Muscle of back (tissue), 13 donors: ENCODE results near the gene PCNA. TPM values are rescaled to one million over a fixed set of nuclear protein-coding genes. Genes with fewer than 3 reads are reported as not detected.

ENCODE experiments used
- DNase-seq, 3 donors: peaks; one replicate each; pipeline versions ENCODE4 v3.0.0 to v3.0.0-alpha.2; 2013
- long read RNA-seq, 9 donors: transcript quantifications; one replicate each; lab custom pipeline, GENCODE V29; 2026
- polyA plus RNA-seq, 10 donors: library from polyadenylated mRNA; unstranded; fragments of 120-200 nt; gene quantifications; one replicate each; pipeline ENCODE4 v1.2.1, GENCODE V29; 2013; ENCODE audit not compliant: insufficient read length in 10 of 10

The PCNA gene
- 100 to 1,000 TPM in 1 of 10 donors, 10 to 100 TPM in 9; 61.5 to 128 (median 70.3) TPM for polyA plus RNA-seq
- long read RNA-seq, donor 1, transcript PCNA-201 (6 exons, 1,344 nt), result major isoform, 34 of 34 reads
- long read RNA-seq, donor 1, partial matches to known transcripts, result 0 of 34 reads
- long read RNA-seq, donor 1, other reads (novel, unspliced or antisense), result 0 of 34 reads
- long read RNA-seq, donor 2, transcript PCNA-201 (6 exons, 1,344 nt), result major isoform, 22 of 23 reads
- long read RNA-seq, donor 2, partial matches to known transcripts, result 0 of 23 reads
- long read RNA-seq, donor 2, other reads (novel, unspliced or antisense), result 0 of 23 reads
- long read RNA-seq, donor 3, result 0 reads
- long read RNA-seq, donor 4, transcript PCNA-201 (6 exons, 1,344 nt), result major isoform, 10 of 12 reads
- long read RNA-seq, donor 4, partial matches to known transcripts, result 0 of 12 reads
- long read RNA-seq, donor 4, other reads (novel, unspliced or antisense), result 0 of 12 reads
- long read RNA-seq, donor 5, transcript PCNA-201 (6 exons, 1,344 nt), result major isoform, 26 of 27 reads
- long read RNA-seq, donor 5, partial matches to known transcripts, result 0 of 27 reads
- long read RNA-seq, donor 5, other reads (novel, unspliced or antisense), result 0 of 27 reads
- long read RNA-seq, donor 6, transcript PCNA-201 (6 exons, 1,344 nt), result major isoform, 34 of 36 reads
- long read RNA-seq, donor 6, partial matches to known transcripts, result 0 of 36 reads
- long read RNA-seq, donor 6, other reads (novel, unspliced or antisense), result 0 of 36 reads
- long read RNA-seq, donor 7, transcript PCNA-201 (6 exons, 1,344 nt), result major isoform, 14 of 15 reads
- long read RNA-seq, donor 7, partial matches to known transcripts, result 0 of 15 reads
- long read RNA-seq, donor 7, other reads (novel, unspliced or antisense), result 0 of 15 reads
- long read RNA-seq, donor 8, transcript PCNA-201 (6 exons, 1,344 nt), result major isoform, 36 of 37 reads
- long read RNA-seq, donor 8, partial matches to known transcripts, result 0 of 37 reads
- long read RNA-seq, donor 8, other reads (novel, unspliced or antisense), result 0 of 37 reads
- long read RNA-seq, donor 9, transcript PCNA-201 (6 exons, 1,344 nt), result major isoform, 5 of 6 reads
- long read RNA-seq, donor 9, partial matches to known transcripts, result 0 of 6 reads
- long read RNA-seq, donor 9, other reads (novel, unspliced or antisense), result 0 of 6 reads

GRCh38 chr20:5119435-5120184, at the start of gene PCNA:
PCNA (minus strand) TSS chr20:5119958; CDS start chr20:5119798, 160 bp downstream.
- peak; percentile 97 to 99 (median 97) for DNase-seq

GRCh38 chr20:5168651-5169396, 49.1 kb upstream of the PCNA start:
- DNase-seq, result peak in 1 of 3 donors; percentile 41

DNA sequence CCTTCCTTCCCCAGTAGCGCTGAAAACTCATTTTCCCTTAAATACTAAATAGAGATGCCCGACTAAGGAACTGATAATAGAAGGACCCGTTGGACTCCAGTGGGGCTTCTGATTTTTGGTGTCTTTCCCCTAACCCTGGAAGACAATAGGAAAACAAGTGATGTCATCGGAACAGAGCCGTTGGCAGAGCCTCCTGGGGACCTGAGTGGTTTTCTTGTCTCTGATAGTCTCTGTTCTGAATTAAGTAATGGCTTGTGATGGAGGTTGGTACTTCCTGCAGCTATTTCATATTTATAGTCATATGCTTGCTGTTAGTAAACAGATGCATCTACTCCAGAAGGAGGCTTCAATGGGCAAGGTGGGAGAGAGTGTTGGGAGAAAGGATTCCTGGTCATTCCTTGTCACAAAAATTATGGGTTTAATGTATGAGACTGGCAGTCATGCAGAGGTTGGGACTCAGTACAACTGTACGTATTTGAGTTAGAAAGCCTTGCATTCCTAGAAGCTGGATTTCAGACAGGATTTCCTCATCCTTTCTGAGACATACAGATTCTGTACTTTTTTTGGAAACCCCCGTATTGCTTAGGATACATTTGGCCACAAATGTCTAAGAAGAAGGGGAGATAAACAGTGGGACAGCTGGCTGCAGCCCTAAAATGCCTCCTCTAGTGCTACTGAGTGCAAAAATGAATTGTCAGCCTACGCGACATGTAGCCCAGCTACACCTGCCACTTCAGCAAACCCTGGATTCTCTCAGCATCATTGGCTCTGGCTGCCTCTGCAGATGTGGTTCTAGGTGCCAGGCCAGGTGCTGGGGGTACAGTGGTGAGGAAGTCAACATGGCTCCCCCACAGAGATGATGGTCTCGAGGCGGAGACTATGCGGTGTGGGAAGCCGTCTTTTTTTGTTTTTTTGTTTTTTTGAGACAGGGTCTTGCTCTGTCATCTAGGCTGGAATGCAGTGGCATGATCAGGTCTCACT, 45.2 kb upstream of the PCNA start:
- DNase-seq, result no peak

GRCh38 chr20:5161536-5162164, 41.9 kb upstream of the PCNA start:
- DNase-seq, result no peak

DNA sequence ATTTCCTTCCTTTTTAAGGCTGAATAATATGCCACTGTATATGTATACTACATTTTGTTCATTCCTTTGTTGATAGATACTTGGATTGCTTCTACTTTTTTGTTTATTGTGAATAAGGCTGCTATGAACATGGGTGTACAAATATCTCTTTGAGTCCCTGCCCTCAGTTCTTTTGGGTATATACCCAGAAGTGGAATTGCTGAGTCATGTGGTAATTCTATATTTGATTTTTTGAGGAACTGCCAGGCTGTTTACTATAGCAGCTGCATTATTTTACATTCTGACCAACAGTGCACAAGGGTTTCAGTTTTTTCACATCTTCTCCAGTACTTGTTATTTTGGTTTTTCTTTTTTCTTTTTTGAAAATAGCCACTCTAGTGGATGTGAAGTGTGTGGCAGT, 41.1 kb upstream of the PCNA start:
- no peak for DNase-seq

DNA sequence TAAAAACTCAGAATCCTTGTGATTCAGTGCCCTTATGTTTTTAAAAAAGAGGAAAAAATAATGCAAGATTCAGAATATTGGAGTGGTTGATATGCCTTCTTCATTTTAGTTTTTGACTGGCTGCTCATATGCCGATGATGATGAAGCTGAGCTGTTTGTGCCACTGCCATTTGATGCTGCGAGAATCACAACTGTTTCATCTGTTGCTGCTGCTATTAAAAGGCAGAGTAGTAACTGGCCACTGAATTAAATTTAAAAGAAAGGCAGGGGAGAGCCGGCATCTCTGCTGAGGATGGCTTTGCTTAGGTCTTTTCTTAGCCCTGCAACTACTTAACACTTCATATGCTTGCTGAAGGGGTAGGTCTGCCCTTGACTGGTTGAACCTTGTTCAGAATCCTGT, 40.2 kb upstream of the PCNA start:
- no peak for DNase-seq

DNA sequence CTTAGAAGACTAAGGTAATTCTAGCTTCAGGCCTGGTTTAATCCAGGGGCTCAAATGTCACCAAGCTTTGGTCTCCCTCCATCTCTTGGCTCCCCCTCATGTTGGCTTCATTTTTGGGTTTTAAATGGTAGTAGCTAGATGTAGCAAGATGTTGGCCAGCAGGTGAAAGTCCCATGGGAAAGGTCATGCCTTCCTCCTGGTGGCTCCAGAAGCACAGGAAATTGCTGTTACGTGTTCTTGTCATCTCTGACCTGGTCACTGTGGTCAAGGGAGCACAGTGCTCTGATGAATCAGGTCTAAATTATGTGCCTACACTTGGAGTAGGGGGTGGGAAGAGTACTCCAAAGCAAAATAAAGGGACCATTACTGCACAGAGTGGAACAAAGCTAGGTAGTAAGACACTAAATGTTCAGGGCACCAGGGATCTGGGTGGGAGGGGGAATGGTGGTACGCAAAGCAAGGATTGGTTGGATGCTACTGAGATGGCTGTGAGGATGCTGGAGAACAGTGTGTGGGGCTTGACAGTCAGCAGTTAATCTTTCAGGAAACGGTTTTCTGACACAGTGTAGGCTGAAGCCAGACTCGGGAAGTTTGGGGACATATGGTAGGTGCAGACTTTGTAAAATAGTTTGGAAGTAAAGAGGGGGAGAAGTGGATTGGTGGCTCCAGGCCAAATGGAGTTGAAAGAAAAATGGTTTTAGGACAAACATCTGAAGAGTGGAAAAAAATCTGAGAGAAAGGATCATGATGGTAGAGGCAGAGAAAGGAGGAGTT, 37.1 kb upstream of the PCNA start:
- no peak for DNase-seq

DNA sequence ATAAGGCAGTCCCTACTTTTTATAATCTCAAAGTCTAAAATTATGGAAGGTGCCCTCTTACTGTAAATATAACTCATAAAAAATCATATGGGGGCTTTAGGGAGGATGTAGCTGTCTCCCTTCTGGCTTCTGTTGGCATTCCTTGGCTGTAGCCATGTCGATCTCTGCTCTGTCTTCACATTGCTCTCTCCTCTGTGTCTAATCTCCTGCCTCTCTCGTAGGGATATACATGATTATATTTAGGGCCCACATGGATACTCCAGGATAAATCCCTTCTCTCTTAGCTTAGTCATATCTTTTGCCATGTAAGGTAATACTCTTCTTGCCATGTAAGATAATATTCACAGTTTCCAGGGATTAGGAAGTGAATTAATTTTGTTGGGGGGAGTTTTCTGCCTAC, 35.6 kb upstream of the PCNA start:
- no peak for DNase-seq

DNA sequence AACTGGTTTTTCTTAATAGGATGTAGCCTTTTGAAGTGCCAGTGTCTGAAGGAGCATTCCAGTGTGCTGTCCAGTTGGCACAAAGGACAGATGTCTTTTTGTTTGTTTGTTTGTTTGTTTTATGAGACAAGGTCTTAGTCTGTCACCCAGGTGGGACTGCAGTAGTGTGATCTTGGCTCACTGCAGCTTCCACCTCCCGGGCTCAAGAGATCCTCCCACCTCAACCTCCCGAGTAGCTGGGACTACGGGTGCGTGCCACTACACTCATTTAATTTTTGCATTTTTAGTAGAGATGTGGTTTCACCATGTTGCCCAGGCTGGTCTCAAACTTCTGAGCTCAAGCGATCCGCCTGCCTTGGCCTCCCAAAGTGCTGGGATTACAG, 34.8 kb upstream of the PCNA start:
- no peak for DNase-seq

- DNase-seq, result no peak
Measured at GRCh38 chr20:5153612-5154542, 34.1 kb upstream of the PCNA start.

GRCh38 chr20:5153152-5153467, 33.4 kb upstream of the PCNA start:
- no peak for DNase-seq

- no peak for DNase-seq
Measured at GRCh38 chr20:5150226-5151076, 30.7 kb upstream of the PCNA start.

DNA sequence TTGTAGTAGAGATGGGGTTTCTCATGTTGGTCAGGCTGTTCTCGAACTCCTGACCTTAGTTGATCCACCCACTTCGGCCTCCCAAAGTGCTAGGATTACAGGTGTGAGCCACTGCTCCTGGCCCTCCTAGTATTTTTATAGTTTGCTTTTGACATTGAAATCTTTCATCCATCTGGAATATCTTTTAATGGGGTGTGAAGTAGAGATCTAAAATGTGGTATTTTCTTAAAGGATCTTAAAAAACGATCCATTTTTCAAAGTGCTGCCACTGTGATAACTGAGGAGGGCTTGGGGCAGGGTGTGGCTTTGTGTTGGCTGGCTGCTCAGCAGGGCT, 30.1 kb upstream of the PCNA start:
- no peak for DNase-seq

DNA sequence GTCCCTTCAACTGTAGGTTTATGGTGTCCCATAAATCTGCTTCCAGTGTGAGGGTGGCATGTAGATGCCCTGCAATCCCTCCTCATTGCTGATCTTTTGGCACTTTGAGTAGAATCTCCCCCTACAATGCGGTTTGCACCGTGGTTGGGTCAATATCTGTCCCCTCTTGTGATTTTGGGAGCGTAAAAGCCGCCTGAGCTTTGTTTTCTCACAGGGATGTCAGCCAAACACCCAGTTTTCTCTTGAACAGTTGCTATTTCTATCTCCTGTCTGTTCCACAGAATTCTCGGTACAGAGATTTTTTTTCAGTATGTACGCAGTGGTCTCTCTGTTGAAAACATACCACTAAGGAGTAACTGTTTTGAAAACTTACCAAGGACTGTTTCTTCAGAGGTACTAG, 28.8 kb upstream of the PCNA start:
- DNase-seq, result no peak

DNA sequence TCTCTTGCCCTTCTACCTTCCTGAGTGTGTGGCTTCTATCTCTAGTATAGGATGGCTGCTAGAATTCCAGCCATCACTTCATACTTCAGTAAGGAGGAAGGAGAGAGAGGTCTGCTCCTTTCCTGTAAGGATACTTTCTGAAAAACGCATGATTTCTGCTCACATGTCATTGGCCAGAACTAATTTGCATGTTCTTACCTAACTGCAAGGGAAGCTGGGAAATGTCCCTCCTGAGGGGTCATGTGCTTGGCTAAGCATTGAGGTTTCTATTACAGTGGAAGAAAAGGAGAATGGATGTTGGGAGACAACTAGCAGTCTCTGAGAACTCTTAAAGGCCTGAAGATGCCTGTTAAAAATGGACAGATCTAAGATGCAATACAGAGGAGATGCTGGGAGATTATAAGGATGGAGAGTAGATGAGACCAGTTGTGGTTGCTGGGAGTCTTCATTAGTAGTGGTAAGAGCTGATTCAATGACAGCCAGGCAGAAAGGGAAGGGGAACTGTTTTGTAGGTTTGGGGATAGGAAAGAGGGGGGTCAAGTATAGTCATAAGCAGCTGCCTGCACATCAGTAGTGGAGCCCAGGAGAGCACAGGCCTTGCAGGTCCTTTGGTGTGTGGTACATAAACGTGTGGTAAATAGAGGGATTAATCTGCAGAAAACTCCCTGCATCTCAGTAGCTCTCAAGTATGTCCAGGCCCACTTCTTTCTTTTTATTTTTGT, 27.3 kb upstream of the PCNA start:
- DNase-seq, result no peak
